ENCODE measurements around the gene ZP1.

ZP1 gene

GRCh38 chr11:60874421-60875365, 7.4 kb downstream of the ZP1 start:
- in situ Hi-C loops (cut with MboI; ENCODE audit: low sequenced_read_pairs), result no loop called here

GRCh38 chr11:60875366-60876167, 8.2 kb downstream of the ZP1 start:
- in situ Hi-C loops (cut with MboI; ENCODE audit: low sequenced_read_pairs), result no loop called here

- in situ Hi-C loops (cut with MboI; ENCODE audit: low sequenced_read_pairs), result no loop called here
Observed at GRCh38 chr11:60876168-60876485, 8.8 kb downstream of the ZP1 start.

- in situ Hi-C loops (cut with MboI; ENCODE audit: low sequenced_read_pairs), result no loop called here
Observed at GRCh38 chr11:60878245-60879101, 11.1 kb downstream of the ZP1 start.

GRCh38 chr11:60879104-60879503, 11.8 kb downstream of the ZP1 start:
- in situ Hi-C loops (cut with MboI; ENCODE audit: low sequenced_read_pairs), result no loop called here

GRCh38 chr11:60879971-60880588, 12.7 kb downstream of the ZP1 start:
- in situ Hi-C loops (cut with MboI; ENCODE audit: low sequenced_read_pairs), result no loop called here

- in situ Hi-C loops (cut with MboI; ENCODE audit: low sequenced_read_pairs), result no loop called here
Observed at GRCh38 chr11:60880643-60881282, 13.4 kb downstream of the ZP1 start.

- in situ Hi-C loops (cut with MboI; ENCODE audit: low sequenced_read_pairs), result no loop called here
Observed at GRCh38 chr11:60887556-60887955, 20.2 kb downstream of the ZP1 start.

- in situ Hi-C loops (cut with MboI; ENCODE audit: low sequenced_read_pairs), result no loop called here
Observed at GRCh38 chr11:60889869-60890311, 22.5 kb downstream of the ZP1 start.

- in situ Hi-C loops (cut with MboI; ENCODE audit: low sequenced_read_pairs), result no loop called here
Observed at GRCh38 chr11:60890696-60891095, 23.4 kb downstream of the ZP1 start.

- in situ Hi-C loops (cut with MboI; ENCODE audit: low sequenced_read_pairs), result no loop called here
Observed at GRCh38 chr11:60891103-60891741, 23.9 kb downstream of the ZP1 start.

- in situ Hi-C loops (cut with MboI; ENCODE audit: low sequenced_read_pairs), result no loop called here
Observed at GRCh38 chr11:60895687-60896086, 28.3 kb downstream of the ZP1 start.

- in situ Hi-C loops (cut with MboI; ENCODE audit: low sequenced_read_pairs), result no loop called here
Observed at GRCh38 chr11:60897496-60897895, 30.2 kb downstream of the ZP1 start.

GRCh38 chr11:60899046-60899936, 31.9 kb downstream of the ZP1 start:
- in situ Hi-C loops (cut with MboI; ENCODE audit: low sequenced_read_pairs), result no loop called here

- in situ Hi-C loops (cut with MboI; ENCODE audit: low sequenced_read_pairs), result no loop called here
Observed at GRCh38 chr11:60899977-60900376, 32.6 kb downstream of the ZP1 start.

- in situ Hi-C loops (cut with MboI; ENCODE audit: low sequenced_read_pairs), result no loop called here
Observed at GRCh38 chr11:60900673-60901404, 33.5 kb downstream of the ZP1 start.

GRCh38 chr11:60902625-60903024, 35.3 kb downstream of the ZP1 start:
- in situ Hi-C loops (cut with MboI; ENCODE audit: low sequenced_read_pairs), result no loop called here

GRCh38 chr11:60905047-60905446, 37.7 kb downstream of the ZP1 start:
- in situ Hi-C loops (cut with MboI; ENCODE audit: low sequenced_read_pairs), result no loop called here

Measured in HL-60/S4 treated with phorbol 12-myristate 13-acetate at 8.2 ng/mL for 4 days and 3 days (cell line).